GM21576 (cell line): ENCODE results near the gene GKN2.
A peak's percentile ranks its signal among the peaks of the same experiment; 100 is the strongest.
"Not testable (repeated sequence)": the region's sequence is repeated elsewhere in the genome, so short reads cannot be mapped to it uniquely, and the experiment has no call there.

Source experiments
- ATAC-seq: cut with Tn5 transposase; IDR thresholded peaks from one replicate; pipeline ENCODE4 v1.9.1; 2021; ENCODE audit warnings: mild to moderate bottlenecking, moderate library complexity; ENCODE audit not compliant: unreplicated experiment

GKN2 gene

GRCh38 chr2:68921646-68922045, 31.0 kb downstream of the GKN2 start:
- ATAC-seq, result no peak

- ATAC-seq, result no peak
These were observed 32.1 kb downstream of the GKN2 start for GRCh38 chr2:68920481-68921170.

- ATAC-seq, result no peak
These were observed 34.2 kb downstream of the GKN2 start for GRCh38 chr2:68918497-68918896.

DNA sequence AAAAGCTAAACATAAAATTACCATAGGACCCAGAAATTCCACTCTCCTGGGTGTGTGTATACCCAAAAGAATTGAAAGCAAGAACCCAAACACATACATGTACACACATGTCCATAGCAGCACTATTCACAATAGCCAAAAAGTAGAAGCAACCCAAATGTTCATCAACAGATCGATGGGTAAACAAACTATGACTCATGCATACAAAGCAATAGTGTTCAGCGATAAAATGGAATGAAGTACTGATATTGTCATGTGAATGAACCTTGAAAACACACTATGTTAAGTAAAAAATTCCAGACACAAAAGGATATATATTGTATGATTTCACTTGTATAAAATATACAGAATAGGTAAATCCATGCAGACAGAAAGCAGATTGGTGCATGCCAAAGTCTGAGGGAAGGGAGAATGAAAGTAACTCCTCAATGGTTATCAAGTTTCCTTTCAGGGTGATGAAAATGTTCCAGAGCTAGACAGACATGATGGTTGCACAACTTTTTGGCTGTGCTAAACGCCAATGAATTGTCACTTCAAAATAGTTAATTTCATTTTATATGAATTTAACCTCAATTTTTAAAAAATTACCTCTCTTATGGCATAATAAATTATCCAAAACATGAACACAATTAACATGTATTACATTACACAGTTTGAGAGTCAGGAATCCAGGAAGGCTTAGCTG, 35.5 kb downstream of the GKN2 start:
- no peak for ATAC-seq

GRCh38 chr2:68916226-68916625, 36.5 kb downstream of the GKN2 start:
- ATAC-seq, result no peak

DNA sequence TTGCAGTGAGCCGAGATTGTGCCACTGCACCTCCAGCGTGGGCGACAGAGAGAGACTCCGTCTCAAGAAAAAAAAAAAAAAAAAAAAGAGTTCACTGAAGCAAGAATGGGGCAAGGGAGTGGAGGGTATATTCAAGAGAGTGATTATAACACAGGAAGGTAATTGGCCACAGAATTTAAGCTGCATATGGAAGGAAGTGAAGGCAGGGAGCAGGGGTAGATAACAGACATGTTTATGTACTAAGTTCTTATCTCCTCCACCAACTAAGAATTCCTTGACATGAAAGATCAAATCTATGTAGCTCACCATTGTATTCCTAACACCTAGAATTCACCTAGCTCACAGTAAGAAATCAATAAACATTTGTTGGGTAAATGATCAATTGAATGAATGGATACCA, 37.3 kb downstream of the GKN2 start:
- no peak for ATAC-seq

DNA sequence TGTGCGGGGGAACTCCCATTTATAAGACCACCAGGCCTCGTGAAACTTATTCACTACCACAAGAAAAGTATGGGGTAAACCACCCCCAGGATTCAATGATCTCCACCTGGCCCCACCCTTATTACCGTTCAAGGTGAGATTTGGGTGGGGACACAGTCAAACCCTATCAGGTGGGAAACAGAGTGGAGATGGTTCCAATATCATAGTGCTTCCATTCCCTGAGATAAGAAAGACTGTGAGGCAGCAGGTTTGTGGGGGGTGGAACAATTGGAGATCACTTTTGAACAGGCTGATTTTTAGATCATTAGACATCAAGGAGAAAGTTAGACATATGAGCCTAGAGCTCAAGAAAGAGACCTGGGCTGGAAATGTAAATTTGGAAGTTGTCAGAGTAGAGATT, 39.3 kb downstream of the GKN2 start:
- ATAC-seq, result no peak

DNA sequence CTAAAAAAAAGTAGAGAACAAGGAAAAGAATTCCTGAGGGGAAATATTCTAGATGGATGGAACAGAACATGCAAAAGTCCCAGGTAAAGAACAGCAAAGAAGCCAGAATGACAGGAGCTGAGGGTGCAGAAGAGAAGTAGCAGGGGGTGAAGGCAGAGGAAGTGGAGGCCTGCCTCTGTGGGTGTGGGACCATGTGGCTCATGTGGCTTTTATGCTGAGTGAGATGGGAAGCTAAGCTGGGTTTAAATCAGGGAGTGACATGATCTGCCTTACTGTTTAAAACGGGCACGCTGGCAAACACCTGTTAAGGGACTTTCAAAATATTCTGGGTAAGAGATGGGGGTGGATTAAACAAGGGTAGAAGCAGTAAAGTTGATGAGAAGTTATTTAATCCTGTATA, 40.0 kb downstream of the GKN2 start:
- ATAC-seq, result no peak

DNA sequence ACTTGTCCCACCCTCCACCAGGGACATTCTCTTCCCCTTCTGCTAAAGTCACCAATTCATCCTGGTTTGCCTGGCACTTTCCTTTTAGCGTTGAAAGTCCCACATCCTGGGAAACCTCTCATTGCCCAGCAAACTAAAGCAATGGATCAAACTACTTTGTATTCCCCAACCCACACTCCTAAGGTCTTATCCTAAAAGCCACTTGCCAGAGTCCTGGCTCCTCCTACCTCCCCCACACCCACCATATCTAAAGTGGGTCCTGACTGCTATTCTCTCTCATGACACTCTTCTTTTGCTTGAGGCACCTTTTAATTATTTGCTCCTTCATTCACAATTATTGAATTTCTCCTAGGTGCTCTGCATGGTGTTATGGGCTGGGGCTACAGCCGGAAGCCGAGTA, 40.6 kb downstream of the GKN2 start:
- no peak for ATAC-seq

DNA sequence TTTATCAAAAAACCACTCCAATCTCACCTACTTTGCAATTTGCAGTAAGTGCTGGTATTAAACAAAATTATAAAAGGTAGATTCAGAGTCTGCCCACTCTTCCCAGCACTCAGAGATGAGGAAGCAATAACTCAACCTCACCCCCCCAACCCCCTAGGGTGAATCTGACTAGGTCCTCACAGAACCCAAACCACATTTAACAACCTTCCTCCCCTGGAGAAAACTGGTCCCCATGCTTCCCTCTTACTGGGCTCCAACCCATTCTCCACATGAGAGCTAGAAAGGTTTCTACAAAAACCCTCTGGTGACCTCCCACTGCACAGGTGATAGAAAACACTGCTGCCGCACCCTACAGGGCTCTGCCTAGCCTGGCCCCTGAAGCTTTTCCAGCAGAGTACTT, 41.0 kb downstream of the GKN2 start:
- ATAC-seq, result no peak

- ATAC-seq, result no peak
These were observed 41.4 kb downstream of the GKN2 start for GRCh38 chr2:68911246-68911645.

- ATAC-seq, result no peak
These were observed 42.7 kb downstream of the GKN2 start for GRCh38 chr2:68909793-68910674.

GRCh38 chr2:68908392-68908970, 44.2 kb downstream of the GKN2 start:
- ATAC-seq, result peak; percentile 94

DNA sequence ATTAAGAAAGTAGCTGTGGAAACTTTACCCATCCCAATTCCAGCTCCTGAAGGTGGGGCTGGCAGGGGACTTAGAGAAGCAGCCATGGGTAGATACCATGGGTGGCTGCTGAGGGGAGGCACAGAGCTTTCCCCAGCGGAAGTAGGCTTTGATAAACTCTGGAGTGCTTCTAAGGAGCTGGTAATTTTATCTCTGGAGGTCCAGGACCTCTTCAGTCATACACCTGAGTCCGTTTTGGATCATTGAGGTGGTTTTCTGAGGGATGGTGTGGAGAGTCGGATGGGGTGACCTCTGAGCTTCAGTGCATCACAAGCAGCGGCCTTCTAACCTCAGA, 44.8 kb downstream of the GKN2 start:
- peak; percentile 21 for ATAC-seq

GRCh38 chr2:68907232-68907919, 45.3 kb downstream of the GKN2 start:
- ATAC-seq, result no peak

DNA sequence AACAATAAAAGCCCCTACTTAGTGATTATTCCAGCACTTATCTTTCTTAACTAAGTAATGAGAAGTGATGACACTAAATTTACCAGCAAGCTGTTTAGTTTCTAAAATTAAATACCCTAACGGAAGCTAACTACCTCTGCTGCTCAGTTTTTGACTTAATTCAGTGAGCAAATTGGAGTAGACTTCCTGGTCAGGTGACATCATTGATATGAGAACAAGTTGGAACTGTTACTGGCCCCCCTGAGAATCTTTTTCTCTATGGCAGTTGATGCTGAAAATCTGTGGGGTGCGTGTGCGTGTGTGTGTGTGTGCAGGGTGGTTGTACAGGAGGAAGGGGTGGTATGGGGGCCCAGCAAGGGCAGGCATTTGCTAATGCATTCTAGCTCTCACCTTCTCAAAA, 46.0 kb downstream of the GKN2 start:
- ATAC-seq, result no peak

GRCh38 chr2:68905116-68905515, 47.6 kb downstream of the GKN2 start:
- ATAC-seq, result no peak

DNA sequence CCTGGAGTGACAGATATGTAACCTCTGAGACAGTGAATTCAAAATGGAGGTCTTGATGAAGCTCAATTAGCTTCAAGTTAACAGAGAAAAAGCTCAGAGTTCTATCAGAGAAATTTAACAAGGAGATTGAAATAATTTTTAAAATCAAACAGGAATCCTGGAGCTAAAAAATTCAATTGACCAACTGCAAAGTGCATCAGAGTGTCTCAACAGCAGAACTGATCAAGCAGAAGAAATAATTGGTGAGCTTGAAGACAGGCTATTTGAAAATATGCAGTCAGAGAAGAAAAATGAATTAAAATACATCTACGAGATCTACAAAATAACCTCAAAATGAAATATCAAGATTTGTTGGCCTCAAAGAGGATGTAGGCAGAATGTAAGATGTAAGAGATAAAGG, 51.1 kb downstream of the GKN2 start:
- ATAC-seq, result no peak

DNA sequence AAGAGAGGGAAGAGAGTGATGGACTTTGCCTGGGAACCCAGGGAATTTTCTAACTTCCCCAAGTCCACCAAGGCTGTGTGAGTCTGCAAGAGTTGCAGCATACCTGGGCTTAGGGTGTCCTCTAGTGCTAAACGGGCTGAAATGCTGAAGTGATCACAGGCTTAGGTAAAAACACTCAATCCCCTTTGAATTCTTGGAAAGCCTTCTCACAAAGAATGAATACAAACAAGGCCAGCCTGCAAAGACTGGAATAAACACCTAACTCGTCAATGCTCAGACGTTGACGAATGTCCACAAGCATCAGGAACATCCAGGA, 51.5 kb downstream of the GKN2 start:
- no peak for ATAC-seq

- ATAC-seq, result no peak
These were observed 52.0 kb downstream of the GKN2 start for GRCh38 chr2:68900496-68901198.

- not testable (repeated sequence) for ATAC-seq
These were observed 56.7 kb downstream of the GKN2 start for GRCh38 chr2:68895981-68896380.
